ENCODE results near the gene ARHGAP18.

Gene ARHGAP18

DNA sequence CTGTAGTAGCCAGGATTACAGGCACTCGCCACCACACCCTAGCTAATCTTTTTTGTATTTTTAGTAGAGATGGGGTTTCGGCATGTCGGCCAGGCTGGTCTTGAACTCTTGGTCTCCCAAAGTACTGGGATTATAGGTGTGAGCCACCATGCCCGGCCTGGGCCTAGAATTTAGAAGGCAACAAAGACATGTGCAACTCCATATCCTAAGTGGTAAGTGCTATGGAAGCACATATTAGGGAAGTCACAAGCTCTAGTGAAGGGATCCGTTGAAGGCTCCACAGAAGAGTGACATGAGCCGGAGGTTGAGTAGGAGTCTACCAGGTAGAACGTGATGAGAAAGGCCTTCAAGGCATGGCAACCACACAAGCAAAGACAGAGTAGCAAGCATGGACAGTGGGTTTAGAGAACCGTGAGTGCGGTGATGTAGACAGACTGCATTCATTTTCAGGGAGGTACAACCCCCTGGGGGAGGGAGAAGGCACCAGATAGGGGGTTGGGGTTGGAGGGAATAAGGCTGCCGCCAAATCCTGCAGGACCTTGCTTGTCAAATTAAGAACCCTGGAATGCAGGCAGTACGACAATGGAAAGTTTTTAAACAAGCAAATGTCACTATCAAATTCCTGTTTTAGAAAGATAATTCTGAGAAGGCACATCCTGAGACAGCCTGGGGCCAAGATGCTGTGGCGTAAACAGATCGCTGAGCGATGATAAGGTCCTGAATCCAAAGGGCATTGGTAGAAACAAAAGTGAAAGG is 50.2 kb downstream of the ARHGAP18 start:
- no peak for DNase-seq (ENCODE audit: low read depth)
- H3K4me3 ChIP-seq (ENCODE audit: low read depth, low read length) = no peak overlapping the region
- TF ChIP-seq CTCF (IDR thresholded peaks at IDR 0.05; ENCODE audit: low read depth, low read length, missing control alignments) = no peak

- DNase-seq (ENCODE audit: low read depth) = no peak
- TF ChIP-seq CTCF (IDR thresholded peaks at IDR 0.05; ENCODE audit: low read depth, low read length, missing control alignments) = no peak
- H3K4me3 ChIP-seq (ENCODE audit: low read depth, low read length) = no peak overlapping the region
Observed at GRCh38 chr6:129659167-129659566, 50.8 kb downstream of the ARHGAP18 start.

GRCh38 chr6:129657483-129657882 is 52.5 kb downstream of the ARHGAP18 start:
- DNase-seq (ENCODE audit: low read depth) = no peak
- no peak for TF ChIP-seq CTCF (IDR thresholded peaks at IDR 0.05; ENCODE audit: low read depth, low read length, missing control alignments)
- no peak overlapping the region for H3K4me3 ChIP-seq (ENCODE audit: low read depth, low read length)

- no peak overlapping the region for H3K4me3 ChIP-seq (ENCODE audit: low read depth, low read length)
- no peak for DNase-seq (ENCODE audit: low read depth)
- TF ChIP-seq CTCF (IDR thresholded peaks at IDR 0.05; ENCODE audit: low read depth, low read length, missing control alignments) = no peak
Observed at GRCh38 chr6:129655334-129655733, 54.6 kb downstream of the ARHGAP18 start.

DNA sequence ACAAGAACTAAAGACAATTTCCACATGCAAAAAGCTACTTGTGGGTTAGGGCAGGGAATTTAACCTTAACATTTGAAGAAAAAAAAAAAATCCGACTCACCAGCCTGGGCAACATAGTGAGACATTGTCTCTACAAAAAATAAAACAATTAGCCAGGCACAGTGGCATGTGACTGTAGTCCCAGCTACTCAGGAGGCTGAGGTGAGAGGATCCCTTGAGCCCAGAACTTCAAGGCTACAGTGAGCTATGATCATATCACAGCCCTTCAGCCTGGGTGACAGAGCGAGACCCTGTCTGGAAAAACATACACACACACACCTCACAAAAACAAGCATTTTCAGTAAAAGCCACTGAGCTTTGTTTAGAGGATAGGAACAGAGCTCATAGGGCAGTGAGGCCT is 56.2 kb downstream of the ARHGAP18 start:
- TF ChIP-seq CTCF (IDR thresholded peaks at IDR 0.05; ENCODE audit: low read depth, low read length, missing control alignments) = no peak
- H3K4me3 ChIP-seq (ENCODE audit: low read depth, low read length) = no peak overlapping the region
- no peak for DNase-seq (ENCODE audit: low read depth)

- no peak overlapping the region for H3K4me3 ChIP-seq (ENCODE audit: low read depth, low read length)
- no peak for DNase-seq (ENCODE audit: low read depth)
- TF ChIP-seq CTCF (IDR thresholded peaks at IDR 0.05; ENCODE audit: low read depth, low read length, missing control alignments) = no peak
Observed at GRCh38 chr6:129653229-129653628, 56.7 kb downstream of the ARHGAP18 start.

DNA sequence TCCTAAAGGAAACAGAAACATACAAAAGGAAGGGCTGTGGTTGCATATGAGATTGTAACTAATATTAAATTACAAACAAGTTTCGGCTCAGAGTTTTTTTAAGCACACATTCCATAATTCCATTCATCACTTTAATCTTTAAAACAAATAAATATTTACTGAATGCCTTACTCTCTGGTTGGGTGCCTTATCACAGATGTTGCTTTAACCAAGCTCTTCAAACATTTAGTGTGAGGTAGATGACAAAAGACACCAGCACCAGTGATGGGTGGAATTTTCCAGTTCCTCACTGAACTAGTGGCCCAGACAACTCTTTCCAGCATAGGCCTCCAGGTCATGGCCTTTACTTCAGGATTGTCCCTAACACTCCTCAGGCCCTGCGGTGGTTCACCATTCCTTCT is 58.7 kb downstream of the ARHGAP18 start:
- DNase-seq (ENCODE audit: low read depth) = no peak
- no peak for TF ChIP-seq CTCF (IDR thresholded peaks at IDR 0.05; ENCODE audit: low read depth, low read length, missing control alignments)
- H3K4me3 ChIP-seq (ENCODE audit: low read depth, low read length) = no peak overlapping the region
